HL-60 (cell line): ENCODE results near the gene DYNC1I1.

ENCODE experiments used
- DNase-seq, 2 experiments: peaks; one replicate each; pipeline ENCODE4 v3.0.0-alpha.2; 2010 to 2020; ENCODE audit warnings: low read depth in 1 of 2, low spot score in 1 of 2
- H3K27ac ChIP-seq: fragments of 250-450 bp; sonication (Bioruptor Pico); replicated peaks from 2 replicates; pipeline ENCODE4 v1.5.1; 2020; ENCODE audit warnings: mild to moderate bottlenecking, moderate library complexity
- H3K27me3 ChIP-seq: fragments of 250-450 bp; sonication (Bioruptor Pico); 2 replicates; pipeline ENCODE4 v1.5.1; 2021; ENCODE audit warnings: mild to moderate bottlenecking, moderate library complexity; ENCODE audit not compliant: insufficient read depth, poor library complexity, severe bottlenecking
- H3K4me3 ChIP-seq: replicated peaks from 2 replicates; pipeline ENCODE4 v1.5.1; 2011; ENCODE audit warnings: mild to moderate bottlenecking, control low read depth, low read length; ENCODE audit not compliant: insufficient read depth
- GABPA ChIP-seq: IDR thresholded peaks from 2 replicates; pipeline ENCODE4 v1.6.1; 2012; ENCODE audit warnings: low read depth
- POLR2AphosphoS5 ChIP-seq: IDR thresholded peaks from 2 replicates; pipeline ENCODE4 v1.6.1; 2012; ENCODE audit warnings: low read depth
- SPI1 ChIP-seq: IDR thresholded peaks from 2 replicates; pipeline ENCODE4 v1.6.1; 2012; ENCODE audit warnings: low read depth, mild to moderate bottlenecking, borderline replicate concordance
- TF ChIP-seq, protein P1 (sequence below): IDR thresholded peaks from 2 replicates; pipeline ENCODE4 v1.6.1; 2012; ENCODE audit warnings: low read depth; ENCODE audit not compliant: insufficient replicate concordance
- TF ChIP-seq, protein P2 (sequence below): IDR thresholded peaks from one replicate; pipeline ENCODE4 v1.5.1; 2011; ENCODE audit warnings: low read length, control low read depth, inconsistent platforms; ENCODE audit not compliant: insufficient read depth

Gene DYNC1I1

DNA sequence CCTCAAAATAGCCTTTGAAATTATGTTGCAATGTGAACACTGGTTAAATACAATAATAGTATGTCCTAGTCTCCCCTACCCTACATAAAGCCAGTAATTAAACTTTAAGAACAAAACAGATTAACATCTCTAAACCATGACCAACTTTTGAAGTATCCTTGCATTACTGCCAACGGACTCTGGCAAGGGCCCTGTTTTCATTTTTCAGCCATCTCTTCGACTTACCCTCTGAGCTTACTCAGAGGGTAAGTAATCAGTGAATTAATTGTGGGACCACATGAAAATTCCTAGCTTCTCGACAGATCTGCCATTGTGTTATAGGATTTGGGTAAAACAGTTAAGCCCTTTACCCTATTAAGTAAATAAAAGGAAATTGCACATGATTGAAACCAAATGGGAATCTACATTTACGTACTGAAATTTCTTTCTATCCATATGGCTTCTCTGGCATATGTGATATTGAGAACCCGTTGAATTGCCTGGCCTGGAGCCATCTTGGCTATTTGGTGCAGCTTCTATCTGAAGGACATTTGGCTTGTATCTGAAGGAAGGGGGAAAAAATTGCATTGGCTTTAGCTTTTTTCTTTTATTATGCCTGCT lies 39.6 kb downstream of the DYNC1I1 start:
- H3K27ac ChIP-seq = no peak overlapping the region
- no peak for DNase-seq
- no peak for TF ChIP-seq SPI1
- TF ChIP-seq, protein P1, sequence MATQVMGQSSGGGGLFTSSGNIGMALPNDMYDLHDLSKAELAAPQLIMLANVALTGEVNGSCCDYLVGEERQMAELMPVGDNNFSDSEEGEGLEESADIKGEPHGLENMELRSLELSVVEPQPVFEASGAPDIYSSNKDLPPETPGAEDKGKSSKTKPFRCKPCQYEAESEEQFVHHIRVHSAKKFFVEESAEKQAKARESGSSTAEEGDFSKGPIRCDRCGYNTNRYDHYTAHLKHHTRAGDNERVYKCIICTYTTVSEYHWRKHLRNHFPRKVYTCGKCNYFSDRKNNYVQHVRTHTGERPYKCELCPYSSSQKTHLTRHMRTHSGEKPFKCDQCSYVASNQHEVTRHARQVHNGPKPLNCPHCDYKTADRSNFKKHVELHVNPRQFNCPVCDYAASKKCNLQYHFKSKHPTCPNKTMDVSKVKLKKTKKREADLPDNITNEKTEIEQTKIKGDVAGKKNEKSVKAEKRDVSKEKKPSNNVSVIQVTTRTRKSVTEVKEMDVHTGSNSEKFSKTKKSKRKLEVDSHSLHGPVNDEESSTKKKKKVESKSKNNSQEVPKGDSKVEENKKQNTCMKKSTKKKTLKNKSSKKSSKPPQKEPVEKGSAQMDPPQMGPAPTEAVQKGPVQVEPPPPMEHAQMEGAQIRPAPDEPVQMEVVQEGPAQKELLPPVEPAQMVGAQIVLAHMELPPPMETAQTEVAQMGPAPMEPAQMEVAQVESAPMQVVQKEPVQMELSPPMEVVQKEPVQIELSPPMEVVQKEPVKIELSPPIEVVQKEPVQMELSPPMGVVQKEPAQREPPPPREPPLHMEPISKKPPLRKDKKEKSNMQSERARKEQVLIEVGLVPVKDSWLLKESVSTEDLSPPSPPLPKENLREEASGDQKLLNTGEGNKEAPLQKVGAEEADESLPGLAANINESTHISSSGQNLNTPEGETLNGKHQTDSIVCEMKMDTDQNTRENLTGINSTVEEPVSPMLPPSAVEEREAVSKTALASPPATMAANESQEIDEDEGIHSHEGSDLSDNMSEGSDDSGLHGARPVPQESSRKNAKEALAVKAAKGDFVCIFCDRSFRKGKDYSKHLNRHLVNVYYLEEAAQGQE = no peak
- TF ChIP-seq GABPA = no peak
- no peak for TF ChIP-seq POLR2AphosphoS5
- TF ChIP-seq, protein P2, sequence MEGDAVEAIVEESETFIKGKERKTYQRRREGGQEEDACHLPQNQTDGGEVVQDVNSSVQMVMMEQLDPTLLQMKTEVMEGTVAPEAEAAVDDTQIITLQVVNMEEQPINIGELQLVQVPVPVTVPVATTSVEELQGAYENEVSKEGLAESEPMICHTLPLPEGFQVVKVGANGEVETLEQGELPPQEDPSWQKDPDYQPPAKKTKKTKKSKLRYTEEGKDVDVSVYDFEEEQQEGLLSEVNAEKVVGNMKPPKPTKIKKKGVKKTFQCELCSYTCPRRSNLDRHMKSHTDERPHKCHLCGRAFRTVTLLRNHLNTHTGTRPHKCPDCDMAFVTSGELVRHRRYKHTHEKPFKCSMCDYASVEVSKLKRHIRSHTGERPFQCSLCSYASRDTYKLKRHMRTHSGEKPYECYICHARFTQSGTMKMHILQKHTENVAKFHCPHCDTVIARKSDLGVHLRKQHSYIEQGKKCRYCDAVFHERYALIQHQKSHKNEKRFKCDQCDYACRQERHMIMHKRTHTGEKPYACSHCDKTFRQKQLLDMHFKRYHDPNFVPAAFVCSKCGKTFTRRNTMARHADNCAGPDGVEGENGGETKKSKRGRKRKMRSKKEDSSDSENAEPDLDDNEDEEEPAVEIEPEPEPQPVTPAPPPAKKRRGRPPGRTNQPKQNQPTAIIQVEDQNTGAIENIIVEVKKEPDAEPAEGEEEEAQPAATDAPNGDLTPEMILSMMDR = no peak
- no peaks in the 10 kb centered on the region for H3K27me3 ChIP-seq
- H3K4me3 ChIP-seq = no peak overlapping the region

- no peak for DNase-seq
- H3K27me3 ChIP-seq = no peaks in the 10 kb centered on the region
- TF ChIP-seq POLR2AphosphoS5 (no peak), GABPA (no peak), SPI1 (no peak)
- TF ChIP-seq, protein P2 = no peak
- TF ChIP-seq, protein P1 = no peak
- H3K4me3 ChIP-seq = no peak overlapping the region
- H3K27ac ChIP-seq = no peak overlapping the region
Observed at GRCh38 chr7:95814721-95815120, 42.4 kb downstream of the DYNC1I1 start.

GRCh38 chr7:95817866-95818640 lies 45.7 kb downstream of the DYNC1I1 start:
- no peak overlapping the region for H3K27ac ChIP-seq
- no peak overlapping the region for H3K4me3 ChIP-seq
- no peak for TF ChIP-seq SPI1
- TF ChIP-seq, protein P1 = no peak
- DNase-seq = no peak
- no peaks in the 10 kb centered on the region for H3K27me3 ChIP-seq
